ENCODE measurements around the gene CROCC2. TPM values are rescaled to one million over a fixed set of nuclear protein-coding genes. Genes with fewer than 3 reads are reported as not detected.

The CROCC2 gene
- total RNA-seq, 1 donor from 2014 or later, result not detected

DNA sequence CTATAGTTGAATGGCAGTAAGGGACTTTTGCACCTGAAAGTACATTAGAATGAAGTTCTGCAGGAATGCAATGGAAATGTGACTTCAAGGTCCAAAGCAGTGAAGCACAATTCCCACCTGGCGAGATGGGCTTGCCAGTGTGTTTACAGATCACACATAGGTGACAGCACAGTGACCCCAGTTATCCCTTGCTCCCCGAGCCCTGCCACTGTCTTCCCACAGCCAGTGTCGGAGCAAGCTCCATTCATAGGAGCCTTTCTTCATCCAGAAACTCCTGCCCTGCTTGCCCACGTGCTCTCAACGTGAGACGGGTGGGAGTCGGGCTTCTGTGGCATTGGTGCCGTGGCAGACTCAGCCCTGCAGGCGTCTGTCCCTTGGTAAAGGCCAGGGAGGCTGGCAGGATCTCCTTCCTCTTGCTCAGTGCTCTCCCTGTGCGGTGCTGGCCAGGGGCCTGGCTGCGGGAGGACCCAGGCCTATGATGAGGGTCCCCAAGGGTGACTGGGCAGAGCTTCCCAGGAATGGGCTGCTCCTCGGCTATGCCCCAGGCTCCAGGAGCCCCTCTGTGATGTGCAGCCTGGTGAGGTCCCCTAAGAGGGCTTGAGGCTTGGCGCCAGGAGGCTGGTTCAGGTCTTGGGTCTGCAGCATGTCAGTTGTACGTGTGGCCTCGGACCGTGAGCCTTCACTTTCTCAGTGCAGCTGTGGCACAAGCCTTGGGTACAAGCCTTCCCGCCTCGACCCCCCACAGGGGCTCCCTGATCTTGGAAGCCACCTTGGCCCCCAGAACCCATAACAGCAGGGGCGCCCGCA is 132.4 kb downstream of the CROCC2 start:
- DNase-seq, result no peak

DNA sequence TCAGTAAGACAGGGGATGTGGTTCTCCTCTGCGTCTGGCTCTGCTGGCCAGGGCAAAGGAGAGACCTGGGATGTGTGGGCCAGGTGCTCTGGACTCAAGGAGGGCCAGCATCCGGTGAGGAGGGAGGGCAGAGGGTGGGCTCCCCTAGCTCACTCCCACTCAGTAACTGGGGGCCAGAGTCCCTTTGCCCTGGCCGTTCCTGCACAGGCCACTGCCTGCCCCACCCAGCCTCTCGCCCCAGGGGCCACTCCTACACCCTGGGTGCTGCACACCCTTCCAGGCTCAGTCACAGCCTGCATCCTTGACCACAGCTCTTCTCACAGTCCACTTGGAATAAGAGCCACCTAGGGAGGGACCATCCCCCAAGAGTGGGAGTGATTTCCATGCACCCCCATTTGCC is 133.3 kb downstream of the CROCC2 start:
- DNase-seq, result no peak

DNA sequence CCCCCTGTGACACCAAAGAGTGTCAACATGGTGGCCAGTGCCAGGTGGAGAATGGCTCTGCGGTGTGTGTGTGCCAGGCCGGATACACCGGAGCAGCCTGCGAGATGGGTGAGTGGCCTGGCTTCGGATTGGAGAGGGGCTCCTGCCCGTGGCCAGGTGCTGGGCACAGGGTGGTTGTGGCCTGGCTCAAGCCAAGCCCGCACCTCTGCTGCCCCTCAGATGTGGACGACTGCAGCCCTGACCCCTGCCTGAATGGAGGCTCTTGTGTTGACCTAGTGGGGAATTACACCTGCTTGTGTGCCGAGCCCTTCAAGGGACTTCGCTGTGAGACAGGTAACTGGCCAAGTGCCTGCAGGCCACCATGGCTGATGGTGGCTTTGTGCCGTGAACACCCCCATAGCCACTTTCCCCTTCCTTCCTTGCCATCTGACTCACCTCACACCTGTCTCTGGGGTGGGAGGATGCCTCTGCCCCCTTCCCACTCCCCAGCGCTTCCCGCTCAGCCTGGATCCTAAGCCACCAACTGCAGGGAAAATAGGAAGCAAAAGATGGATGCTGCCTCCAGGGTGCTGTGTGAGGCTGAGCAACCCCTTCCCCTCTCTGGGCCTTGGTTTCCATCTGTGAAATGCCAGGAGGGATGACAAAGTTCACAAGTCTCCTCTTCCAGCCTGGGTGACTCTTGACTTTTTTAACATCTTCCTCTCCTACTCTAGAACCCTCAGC is 134.1 kb downstream of the CROCC2 start:
- no peak for DNase-seq

DNA sequence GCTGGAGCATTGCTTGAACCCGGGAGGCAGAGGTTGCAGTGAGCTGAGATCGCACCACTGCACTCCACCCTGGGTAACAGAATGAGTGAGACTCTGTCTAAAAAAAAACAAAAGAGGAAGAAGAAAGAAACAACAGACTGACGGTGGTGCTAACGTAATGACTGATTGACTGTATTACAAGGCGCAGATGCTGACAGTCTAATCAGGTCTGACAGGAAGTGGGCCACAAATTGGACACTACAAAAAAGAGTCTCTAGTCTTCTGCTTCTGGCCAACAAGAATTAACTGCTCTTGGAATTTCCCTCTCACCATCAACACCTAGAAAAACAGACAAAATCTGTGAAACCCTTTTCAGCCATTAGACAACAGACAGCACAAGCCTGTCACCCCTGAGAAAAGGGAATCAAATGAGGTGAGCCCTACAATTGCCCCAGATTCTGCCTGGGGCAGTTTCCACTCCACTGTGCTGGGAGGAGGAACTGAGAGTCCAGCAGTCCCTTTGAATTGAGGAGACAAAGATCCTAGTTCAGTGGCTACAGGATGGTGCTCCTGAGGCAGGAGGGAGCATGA is 135.5 kb downstream of the CROCC2 start:
- no peak for DNase-seq

Other genes with a start within 250 kb of the CROCC2 start
- not detected for gene AQP12B, start 223.5 kb upstream of the CROCC2 start, total RNA-seq
- not detected for gene AQP12A, start 214.5 kb upstream of the CROCC2 start, total RNA-seq
- 8.9 TPM for gene KIF1A, start 86.1 kb upstream of the CROCC2 start, total RNA-seq
- gene AGXT, start 37.5 kb upstream of the CROCC2 start, total RNA-seq, result not detected
- 23.0 TPM for gene MAB21L4, start 10.2 kb upstream of the CROCC2 start, total RNA-seq
- 15.0 TPM for gene SNED1, start 92.3 kb downstream of the CROCC2 start, total RNA-seq
- gene MTERF4, start 196.0 kb downstream of the CROCC2 start, total RNA-seq, result 70.9 TPM
- gene PASK, start 243.1 kb downstream of the CROCC2 start, total RNA-seq, result 5.0 TPM
- 34.9 TPM for gene PPP1R7, start 244.1 kb downstream of the CROCC2 start, total RNA-seq

Measured in tongue (tissue), 2 donors.